Stimulated activated CD8-positive, alpha-beta memory T cell treated with anti-CD3 and anti-CD28 coated beads, Interleukin-4, amount 100 ng/mL, for 1 hour (primary cell): ENCODE results near the gene RPL37.
"Not testable (repeated sequence)": the region's sequence is repeated elsewhere in the genome, so short reads cannot be mapped to it uniquely, and the experiment has no call there.

Experiments
- DNase-seq, 2 donors: peaks; one replicate each; pipeline ENCODE4 v3.0.0-alpha.2; 2020; ENCODE audit warnings: low read depth in 2 of 2, low spot score in 1 of 2

The RPL37 gene

DNA sequence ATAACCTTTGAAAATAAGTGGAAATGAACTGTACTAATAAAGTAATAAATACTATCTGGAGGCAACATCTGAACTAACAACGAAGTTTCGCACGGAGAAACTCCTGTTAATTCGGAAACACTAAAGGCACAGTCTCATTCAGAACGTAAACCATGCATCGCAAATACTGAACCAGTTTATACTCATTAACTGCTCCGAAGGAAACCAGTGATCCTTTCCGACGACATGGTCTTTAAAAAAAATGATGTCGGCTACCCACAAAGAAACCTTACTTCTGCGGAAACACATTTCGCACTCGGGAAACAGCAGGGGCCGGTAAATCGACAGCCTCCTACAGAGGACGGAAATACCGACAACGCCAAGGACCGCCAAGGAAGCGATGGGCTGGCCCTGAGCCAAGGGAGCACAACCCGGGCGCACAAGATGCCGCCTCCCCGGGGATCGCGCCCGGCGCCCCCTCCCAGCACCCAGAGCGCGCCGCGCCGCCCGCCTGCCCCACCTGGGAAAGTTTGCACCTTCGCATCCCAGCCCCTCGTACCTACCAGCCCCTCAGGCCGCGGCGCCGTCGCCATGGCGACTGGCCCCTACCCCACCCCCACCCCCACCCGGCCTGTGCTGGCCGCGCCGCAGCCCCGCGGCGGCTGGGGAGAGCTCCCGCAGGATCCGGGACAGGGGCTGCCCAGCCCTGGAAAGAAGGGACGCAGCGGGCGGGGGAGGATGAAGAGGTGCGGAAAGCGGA, 37.6 kb downstream of the RPL37 start:
- DNase-seq = peak; percentile 42 to 68

DNA sequence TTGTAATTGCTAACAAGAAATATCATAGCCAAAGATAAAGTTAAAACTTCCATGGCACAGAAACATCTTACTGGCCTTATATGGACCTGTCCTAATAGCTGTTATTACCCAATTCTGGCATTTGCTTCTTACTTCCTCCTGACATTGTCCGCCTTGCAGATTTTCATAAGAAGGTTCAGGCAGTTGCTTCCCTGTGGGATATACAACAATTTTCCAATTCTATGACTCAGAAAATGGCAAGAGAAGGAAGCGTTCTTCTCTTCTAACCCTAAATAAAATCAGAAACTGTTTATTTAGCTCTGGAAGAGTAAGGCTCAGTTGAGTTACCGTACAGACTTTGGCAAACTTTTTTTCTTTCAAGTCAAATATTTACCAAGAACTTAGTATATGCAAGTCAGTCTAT, 38.5 kb downstream of the RPL37 start:
- no peak for DNase-seq

DNA sequence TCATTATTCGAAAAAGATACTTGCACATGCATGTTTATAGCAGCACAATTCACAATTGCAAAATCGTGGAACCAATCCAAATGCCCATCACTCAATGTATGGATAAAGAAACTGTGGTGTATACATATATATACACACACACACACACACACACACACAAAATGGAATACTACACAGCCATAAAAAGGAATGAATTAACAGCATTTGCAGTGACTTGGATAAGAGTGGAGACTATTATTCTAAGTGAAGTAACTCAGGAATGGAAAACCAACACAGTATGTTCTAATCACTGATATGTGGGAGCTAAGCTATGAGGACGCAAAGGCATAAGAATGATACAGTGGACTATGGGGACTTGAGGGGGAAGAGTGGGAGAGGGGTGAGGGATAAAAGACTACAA, 40.1 kb downstream of the RPL37 start:
- DNase-seq = not testable (repeated sequence)

DNA sequence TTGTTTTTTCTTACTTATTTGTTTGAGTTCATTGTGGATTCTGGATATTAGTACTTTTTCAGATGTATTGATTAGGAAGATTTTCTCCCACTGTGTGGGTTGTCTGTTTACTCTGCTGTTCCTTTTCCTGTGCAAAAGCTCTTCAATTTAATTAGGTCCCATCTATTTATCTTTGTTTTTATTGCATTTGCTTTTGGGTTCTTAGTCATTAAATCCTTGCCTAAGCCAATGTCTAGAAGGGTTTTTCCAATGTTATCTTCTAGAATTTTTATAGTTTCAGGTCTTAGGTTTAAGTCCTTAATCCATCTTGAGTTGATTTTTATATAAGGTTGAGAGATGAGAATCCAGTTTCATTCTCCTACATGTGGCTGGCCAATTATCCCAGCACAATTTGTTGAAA, 40.7 kb downstream of the RPL37 start:
- DNase-seq = not testable (repeated sequence)

DNA sequence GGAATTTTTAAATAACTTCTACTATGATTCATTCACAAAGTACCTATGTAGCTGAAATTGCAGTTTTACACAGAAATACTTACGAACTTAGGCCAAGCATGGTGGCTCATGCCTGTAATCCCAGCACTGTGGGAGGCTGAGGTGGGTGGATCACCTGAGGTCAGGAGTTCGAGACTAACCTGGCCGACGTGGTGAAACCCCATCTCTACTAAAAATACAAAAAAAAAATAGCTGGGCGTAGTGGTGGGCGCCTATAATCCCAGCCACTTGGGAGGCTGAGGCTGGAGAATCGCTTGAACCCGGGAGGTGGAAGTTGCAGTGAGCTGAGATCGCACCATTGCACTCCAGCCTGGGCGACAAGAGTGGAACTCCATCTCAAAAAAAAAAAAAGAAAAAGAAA, 42.3 kb downstream of the RPL37 start:
- not testable (repeated sequence) for DNase-seq

DNA sequence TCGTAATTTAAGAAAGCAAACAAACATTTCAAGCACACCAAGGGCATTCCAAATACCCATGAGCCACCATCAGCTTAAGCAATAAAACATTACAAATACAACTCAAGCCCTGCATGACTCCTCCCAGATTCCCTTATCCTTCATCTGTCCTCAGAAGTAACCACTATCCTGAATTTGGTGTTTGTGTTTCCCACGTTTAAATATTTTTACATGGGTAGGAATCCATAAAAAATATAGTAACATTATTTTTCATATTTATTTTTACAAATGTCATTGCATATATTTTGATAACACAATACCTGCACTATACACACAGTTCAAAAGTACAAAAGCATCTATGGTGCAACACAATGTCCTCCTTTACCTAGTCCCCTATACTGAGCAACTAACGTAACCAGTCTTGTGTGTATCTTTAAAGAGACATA, 43.3 kb downstream of the RPL37 start:
- DNase-seq = no peak

DNA sequence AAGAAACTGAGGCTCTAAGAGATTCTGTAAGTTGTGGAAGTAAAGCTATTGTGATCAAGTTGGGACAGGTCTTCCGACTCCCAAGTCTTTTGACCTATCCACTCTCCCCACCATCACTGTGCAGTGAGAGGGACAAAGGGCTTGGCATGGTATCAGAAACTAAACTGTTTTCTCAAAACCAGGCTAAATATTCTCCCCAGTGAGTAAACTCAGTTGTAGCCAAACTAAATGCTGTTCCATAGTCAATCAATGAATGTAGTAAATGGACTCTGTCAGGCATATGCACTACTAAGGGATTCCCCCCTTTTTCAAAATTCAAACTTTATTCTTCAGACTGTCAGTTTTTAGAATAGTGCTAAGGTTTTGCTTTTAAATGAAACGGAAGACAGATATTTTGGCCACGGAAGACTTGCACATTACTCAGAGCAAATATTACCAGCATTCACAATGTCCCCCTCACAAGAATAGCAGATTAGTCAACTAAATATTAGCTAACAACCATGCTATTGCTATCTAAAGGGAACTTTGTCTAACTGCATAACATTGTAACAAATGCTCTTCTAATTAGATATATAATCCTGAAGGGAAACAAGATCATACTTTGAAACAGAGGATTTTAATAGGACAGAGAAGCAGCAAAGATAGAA, 44.0 kb downstream of the RPL37 start:
- DNase-seq = no peak

DNA sequence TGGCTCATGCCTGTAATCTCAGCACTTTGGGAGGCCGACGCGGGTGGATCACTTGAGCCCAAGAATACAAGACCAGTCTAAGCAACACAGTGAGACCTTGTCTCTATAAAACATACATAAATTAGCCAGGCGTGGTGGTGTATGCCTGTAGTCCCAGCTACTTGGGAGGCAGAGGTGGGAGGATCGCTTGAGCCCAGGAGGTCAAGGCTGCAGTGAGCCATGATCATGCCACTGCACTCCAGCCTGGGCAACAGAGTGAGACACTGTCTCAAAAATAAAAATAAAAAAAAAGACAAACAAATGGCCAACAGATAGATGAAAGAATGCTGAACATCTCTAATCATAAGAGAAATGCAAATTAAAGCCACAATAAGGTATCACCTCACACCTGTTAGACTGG, 46.1 kb downstream of the RPL37 start:
- DNase-seq = not testable (repeated sequence)

DNA sequence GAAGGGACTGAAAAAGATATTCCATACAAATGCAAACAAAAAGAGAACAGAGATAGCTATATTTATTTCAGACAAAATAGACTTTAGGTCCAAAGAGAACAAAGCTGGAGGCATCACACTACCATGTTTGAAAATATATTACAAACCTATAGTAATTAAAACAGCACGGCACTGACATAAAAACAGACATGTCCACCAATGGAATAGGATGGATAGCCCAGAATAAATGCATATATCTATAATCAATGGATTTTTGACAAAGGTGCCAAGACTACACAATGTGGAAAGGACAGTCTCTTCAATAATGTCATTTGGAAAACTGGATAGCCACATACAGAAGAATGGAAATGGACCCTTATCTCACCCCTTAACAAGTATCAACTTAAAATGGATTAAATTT, 47.0 kb downstream of the RPL37 start:
- DNase-seq = no peak

DNA sequence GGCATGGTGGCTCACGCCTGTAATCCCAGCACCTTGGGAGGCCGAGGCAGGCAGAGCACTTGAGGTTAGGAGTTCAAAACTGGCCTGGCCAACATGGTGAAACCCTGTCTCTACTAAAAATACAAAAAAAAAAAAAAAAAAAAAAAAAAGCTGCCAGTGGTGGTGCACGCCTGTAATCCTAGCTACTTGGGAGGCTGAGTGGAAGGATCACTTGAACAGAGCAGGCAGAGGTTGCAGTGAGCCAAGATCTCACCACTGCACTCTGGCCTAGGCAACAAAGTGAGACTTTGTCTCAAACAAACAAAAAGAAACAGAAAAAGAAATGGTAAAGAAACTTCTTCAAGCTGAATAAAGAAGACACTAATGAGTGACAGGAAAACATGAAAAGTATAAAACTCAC, 48.4 kb downstream of the RPL37 start:
- DNase-seq = not testable (repeated sequence)

DNA sequence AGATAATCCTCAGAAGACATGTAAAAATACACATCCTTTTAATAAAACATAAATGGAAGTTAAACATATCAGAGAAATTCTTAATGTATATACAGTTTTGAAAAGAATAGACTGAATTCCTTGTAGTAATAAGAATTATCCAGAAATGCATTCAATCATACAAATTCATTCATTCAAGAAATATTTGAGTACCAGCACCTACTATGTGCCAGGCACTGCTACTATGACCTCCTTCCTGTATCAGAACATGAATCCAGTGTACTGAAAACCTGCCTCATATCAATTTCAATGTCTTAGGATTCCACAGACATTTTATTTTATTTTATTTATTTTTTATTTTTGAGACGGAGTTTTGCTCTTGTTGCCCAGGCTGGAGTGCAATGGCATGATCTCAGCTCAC, 50.1 kb downstream of the RPL37 start:
- no peak for DNase-seq

DNA sequence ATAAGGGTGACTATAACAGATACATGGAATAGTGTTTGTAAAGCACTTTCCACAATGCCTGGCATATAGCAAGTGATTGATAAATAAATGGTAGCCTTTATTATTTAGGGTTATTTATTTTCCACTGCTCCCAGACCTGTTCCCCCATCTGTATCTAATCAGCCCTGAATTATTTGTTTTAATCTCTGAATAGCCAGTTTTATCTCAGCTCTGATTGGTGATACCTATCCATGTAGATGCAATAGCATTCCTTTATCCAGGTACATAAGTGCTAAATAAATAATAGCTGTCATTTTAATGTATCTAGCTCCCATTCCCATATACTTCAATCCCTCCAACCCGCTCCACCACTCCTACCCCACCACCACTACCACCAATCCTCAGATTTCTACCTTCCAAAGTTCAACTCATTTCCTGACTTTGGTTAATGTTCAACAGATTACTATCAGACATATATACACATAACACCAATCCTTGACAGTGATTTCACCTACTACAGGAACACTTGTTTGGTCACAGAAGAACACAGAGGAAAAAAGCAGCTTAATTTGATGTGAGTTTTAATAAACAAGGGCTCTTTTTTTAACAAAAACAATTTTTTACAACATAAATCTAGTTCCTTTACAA, 50.9 kb downstream of the RPL37 start:
- no peak for DNase-seq

DNA sequence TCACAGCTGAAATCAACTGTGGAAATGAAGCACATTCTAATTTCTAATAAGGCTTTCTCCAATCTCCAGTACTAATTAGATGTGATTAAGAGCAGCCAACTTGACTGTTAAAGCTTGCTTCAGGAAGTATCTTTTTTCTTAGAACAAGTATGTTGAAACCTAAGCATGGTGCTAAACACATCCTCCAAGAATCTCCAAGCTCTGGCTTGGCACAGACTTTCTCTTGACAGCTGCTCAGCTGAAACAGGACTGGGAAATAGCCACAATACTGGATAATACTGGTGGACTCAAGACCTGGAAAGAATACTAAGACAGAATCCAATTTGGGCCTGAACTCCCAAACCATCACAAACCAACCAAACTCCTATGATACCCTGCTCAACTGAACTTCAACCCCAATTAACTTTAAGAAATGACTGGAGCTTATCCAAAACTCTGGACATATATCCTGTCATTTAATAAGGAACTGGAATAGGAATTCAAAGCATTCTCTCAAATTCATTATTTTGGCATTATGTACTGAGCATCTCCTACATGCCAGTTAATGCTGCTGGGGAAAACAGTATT, 53.1 kb downstream of the RPL37 start:
- DNase-seq = no peak

DNA sequence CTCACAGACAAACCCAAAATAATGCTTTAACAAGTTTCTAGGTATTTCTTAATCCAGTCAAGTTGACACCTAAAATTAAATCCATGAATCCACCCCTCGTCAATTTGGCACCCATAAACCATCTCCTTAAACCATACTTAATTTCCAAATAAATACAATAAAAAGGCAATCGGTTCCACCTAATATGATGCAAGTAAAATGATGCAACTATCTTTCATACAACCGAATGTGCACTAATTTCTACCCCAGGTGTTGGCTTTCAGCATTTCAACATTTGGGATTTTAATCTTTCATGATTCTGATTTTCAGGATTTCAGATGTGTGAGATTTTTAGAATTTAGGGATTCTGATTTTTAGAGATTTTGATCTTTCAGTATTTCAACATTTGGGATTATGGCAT, 54.2 kb downstream of the RPL37 start:
- no peak for DNase-seq

DNA sequence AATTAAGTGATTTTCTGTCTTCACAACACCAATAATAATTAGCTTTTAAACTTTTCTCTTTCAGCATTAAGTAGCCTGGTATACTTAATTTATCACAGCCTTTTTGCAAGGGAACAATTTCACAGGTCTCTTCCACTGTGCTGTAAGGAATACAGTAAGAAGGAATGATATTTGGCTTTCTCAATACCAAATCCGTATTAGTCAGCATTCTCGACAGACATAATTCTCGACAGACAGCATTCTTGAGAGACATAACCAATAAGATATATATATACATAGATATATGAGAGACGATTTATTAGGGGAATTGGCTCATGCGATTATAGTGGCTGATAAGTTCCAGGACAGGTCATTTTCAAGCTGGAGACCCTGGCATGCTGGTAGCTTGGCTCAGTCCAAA, 54.8 kb downstream of the RPL37 start:
- DNase-seq = no peak

DNA sequence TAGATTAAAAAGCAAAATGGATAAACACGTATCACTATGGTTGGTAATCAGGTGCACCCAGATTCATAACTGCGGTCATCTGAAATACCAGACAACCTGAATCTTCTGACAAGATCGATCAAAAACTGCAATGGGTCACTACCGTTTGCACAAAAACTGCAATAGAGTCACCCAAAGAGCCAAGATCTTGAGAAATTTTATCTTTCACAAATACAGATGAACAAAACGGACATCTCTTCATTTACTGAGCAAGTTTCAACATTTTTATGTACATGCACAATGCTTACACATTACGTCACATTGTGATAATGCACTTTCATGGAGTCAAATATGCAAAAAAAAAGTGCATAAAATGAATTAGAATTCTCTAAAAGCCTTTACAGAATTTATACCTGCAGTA, 55.5 kb downstream of the RPL37 start:
- DNase-seq = no peak

DNA sequence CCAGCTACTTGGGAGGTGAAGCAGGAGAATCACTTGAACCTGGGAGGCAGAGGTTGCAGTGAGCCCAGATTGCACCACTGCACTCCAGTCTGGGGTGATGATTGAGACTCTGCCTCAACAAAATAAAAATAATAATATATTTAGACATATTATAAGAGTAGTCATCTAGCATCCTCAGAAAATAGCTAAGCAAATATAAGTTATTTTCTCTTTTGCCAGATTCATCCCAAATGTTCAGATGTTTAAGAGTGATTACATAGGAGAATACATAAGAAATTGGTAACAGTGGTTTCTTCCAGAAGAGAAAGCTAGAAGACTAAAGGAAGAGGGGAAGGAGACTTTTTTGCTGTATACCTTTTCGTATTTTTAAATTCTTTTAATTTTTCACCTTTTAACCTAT, 56.9 kb downstream of the RPL37 start:
- no peak for DNase-seq

DNA sequence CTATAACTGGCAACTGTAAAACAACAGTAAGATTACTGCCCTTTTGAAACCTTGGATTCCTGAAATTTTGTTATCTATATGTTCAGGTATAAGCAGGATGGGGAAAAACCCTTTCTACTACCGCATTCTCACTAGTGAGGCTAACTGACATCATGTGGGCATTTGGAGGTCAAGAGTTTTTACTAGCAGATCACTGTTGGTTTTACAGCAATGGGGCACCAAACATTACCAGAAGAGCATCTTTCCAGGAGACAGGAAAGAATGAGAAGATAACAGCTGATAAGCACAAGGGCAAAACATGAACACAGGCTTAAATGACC, 58.4 kb downstream of the RPL37 start:
- DNase-seq = no peak

DNA sequence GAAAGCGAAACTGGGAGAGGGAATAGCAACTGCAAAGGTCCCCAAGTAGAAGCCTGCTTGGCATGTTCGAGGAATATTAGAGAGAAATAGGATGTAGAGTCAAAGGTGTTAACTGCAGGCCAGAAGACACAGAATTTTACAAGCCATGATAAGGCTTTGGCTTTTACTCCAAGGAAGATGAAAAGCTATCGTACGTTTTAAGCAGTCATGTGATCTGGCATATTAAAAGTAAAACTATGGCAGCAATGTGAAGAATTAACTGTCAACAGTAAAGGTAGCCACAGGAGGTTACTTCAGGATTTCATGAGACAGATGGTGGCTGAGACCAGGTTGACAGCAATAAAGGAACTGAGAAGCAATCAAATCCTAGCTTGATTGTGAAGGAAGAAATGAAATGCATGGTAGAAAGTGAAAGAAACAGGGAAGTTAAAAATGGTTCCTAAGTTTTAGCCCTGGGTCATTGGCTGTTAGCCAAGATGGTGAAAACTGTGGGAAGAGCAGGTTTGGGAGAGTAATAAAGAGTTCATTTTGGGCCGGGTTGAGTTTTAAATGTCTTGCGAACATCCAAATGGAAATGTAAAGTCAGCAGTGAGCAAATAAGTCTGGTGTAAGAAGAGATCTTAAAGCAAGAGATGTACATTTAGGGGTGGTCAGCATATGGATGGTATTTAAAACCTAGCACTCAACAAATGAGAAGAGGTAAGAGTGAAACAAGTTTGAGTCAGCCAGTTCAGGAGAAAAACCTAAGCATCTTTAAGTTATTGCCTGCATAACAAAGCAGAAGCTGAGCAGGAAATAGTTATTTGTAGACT, 59.0 kb downstream of the RPL37 start:
- no peak for DNase-seq
